A549 (cell line): ENCODE results near the gene ARIH2.

Experiments
- CEBPB ChIP-seq, 2 experiments: fragments of >200 bp in 1 of 2; sonication (Bioruptor Twin) in 1 of 2; formaldehyde crosslinking in 1 of 2; IDR thresholded peaks; 2 replicates each; pipeline ENCODE4 v1.6.1; 2012 to 2016
- CHD2 ChIP-seq: fragments of 150-350 bp; IDR thresholded peaks from 2 replicates; pipeline ENCODE4 v1.6.1; 2014; ENCODE audit warnings: low read length; ENCODE audit not compliant: partially characterized antibody
- EP300 ChIP-seq, 2 experiments: fragments of >200 bp; sonication (Bioruptor Twin); formaldehyde crosslinking; IDR thresholded peaks; 2 replicates in 1 of 2; 3 replicates in 1 of 2; pipeline ENCODE4 v1.6.1; 2016 to 2017
- HMGXB4 ChIP-seq: fragments of 250-450 bp; sonication (Bioruptor Pico); IDR thresholded peaks from 2 replicates; pipeline ENCODE4 v1.5.0; 2021; ENCODE audit warnings: mild to moderate bottlenecking, moderate library complexity, borderline replicate concordance
- JUNB ChIP-seq: fragments of >200 bp; sonication (Bioruptor Twin); formaldehyde crosslinking; IDR thresholded peaks from 2 replicates; pipeline ENCODE4 v1.6.1; 2016
- KDM1A ChIP-seq: fragments of 200-600 bp; sonication (generic); IDR thresholded peaks from 2 replicates; pipeline ENCODE4 v1.6.1; 2016; ENCODE audit warnings: low read depth, mild to moderate bottlenecking
- MAZ ChIP-seq: fragments of 150-350 bp; IDR thresholded peaks from 2 replicates; pipeline ENCODE4 v1.6.1; 2014; ENCODE audit warnings: antibody characterized with exemption, low read depth, low read length, borderline replicate concordance
- POLR2A ChIP-seq: IDR thresholded peaks from 2 replicates; pipeline ENCODE4 v1.6.1; 2012; ENCODE audit warnings: mild to moderate bottlenecking, low read length
- RAD21 ChIP-seq, 2 experiments: fragments of >200 bp in 1 of 2; sonication (Bioruptor Twin) in 1 of 2; formaldehyde crosslinking in 1 of 2; IDR thresholded peaks in 1 of 2; conservative IDR thresholded peaks in 1 of 2; 2 replicates in 1 of 2; 3 replicates in 1 of 2; pipeline ENCODE4 v1.6.1; 2012 to 2018; ENCODE audit warnings: inconsistent platforms in 1 of 2
- RFX5 ChIP-seq: fragments of 450-650 bp; IDR thresholded peaks from 2 replicates; pipeline ENCODE4 v1.7.1; 2014; ENCODE audit warnings: antibody characterized with exemption, mild to moderate bottlenecking, moderate library complexity
- SREBF2 ChIP-seq: fragments of 450-650 bp; IDR thresholded peaks from 2 replicates; pipeline ENCODE4 v1.6.1; 2014; ENCODE audit warnings: mild to moderate bottlenecking, moderate library complexity
- ZC3H11A ChIP-seq: fragments of 450-650 bp; IDR thresholded peaks from 2 replicates; pipeline ENCODE4 v1.6.1; 2014; ENCODE audit warnings: antibody characterized with exemption, mild to moderate bottlenecking
- TF ChIP-seq, protein P1 (sequence below): fragments of >200 bp; sonication (Bioruptor Twin); formaldehyde crosslinking; IDR thresholded peaks from 3 replicates; pipeline ENCODE4 v1.5.1; 2016
- TF ChIP-seq, protein P2 (sequence below): IDR thresholded peaks from 2 replicates; pipeline ENCODE4 v1.6.1; 2012

DNA sequence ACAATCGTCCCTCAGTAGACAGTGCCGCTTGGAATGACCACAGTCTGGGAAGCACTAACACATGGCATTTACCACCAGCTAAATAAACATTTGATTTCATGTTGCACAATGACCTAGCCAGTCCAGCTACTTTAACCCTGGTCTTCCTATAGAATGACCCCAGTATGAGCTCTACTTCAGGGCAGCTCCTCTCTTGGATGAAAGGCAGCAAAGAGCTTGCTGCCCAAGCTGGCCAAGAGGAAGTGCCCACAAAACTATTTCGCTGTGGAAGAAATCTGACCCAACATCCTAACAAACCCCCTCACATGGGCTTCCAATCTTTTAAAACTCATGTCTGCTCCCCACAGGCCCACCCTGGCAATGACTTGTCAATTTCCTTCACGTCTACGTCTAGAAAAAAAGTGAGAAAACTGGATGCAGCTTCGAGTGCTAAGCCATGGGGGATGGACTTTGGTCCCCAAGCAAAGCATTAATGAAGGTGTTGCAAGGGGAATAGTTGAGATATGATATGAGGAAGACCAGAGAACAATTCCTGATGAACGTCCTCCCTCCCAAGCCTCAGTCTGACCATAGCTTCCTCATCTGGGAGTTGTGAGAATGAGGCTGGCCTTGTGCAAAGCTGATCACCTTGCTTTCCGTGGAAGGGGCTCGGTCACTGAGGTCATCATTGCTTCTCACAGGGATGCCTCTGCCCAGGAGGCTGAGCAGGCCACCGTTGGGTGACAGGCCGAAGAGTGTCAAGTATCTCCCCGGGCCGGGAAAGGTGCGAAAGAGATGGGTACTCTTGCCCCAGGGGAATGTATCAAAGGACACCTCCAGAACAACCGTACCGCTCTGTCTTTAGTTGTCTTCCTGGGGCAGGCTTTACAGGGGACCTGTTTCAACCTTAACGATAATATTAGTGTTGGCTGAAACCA is 20.9 kb upstream of the ARIH2 start:
- TF ChIP-seq EP300 (IDR thresholded peaks at IDR 0.05) = no peak
- TF ChIP-seq, protein P1, sequence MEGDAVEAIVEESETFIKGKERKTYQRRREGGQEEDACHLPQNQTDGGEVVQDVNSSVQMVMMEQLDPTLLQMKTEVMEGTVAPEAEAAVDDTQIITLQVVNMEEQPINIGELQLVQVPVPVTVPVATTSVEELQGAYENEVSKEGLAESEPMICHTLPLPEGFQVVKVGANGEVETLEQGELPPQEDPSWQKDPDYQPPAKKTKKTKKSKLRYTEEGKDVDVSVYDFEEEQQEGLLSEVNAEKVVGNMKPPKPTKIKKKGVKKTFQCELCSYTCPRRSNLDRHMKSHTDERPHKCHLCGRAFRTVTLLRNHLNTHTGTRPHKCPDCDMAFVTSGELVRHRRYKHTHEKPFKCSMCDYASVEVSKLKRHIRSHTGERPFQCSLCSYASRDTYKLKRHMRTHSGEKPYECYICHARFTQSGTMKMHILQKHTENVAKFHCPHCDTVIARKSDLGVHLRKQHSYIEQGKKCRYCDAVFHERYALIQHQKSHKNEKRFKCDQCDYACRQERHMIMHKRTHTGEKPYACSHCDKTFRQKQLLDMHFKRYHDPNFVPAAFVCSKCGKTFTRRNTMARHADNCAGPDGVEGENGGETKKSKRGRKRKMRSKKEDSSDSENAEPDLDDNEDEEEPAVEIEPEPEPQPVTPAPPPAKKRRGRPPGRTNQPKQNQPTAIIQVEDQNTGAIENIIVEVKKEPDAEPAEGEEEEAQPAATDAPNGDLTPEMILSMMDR = no peak
- TF ChIP-seq, protein P2, sequence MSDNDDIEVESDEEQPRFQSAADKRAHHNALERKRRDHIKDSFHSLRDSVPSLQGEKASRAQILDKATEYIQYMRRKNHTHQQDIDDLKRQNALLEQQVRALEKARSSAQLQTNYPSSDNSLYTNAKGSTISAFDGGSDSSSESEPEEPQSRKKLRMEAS = no peak
- no peak for TF ChIP-seq CHD2
- TF ChIP-seq POLR2A = no peak
- no peak for TF ChIP-seq RAD21 (conservative IDR thresholded peaks at IDR 0.05 in 1 of 2, IDR thresholded peaks at IDR 0.05 in 1 of 2)
- no peak for TF ChIP-seq CEBPB (IDR thresholded peaks at IDR 0.05)
- no peak for TF ChIP-seq MAZ
- TF ChIP-seq KDM1A = no peak
- TF ChIP-seq RFX5 = no peak
- no peak for TF ChIP-seq JUNB
- no peak for TF ChIP-seq ZC3H11A
- TF ChIP-seq HMGXB4 (CRISPR knock-in tag) = no peak
- TF ChIP-seq SREBF2 = no peak
